HepG2 (cell line): ENCODE results near the gene LEMD2. TPM values are rescaled to one million over a fixed set of nuclear protein-coding genes. Genes with fewer than 3 reads are reported as not detected.
A peak's percentile ranks its signal among the peaks of the same experiment; 100 is the strongest.

Experiments
- AGO2 ChIP-seq: fragments of 200-400 bp; formaldehyde crosslinking; optimal IDR thresholded peaks from 2 replicates; pipeline ENCODE3; 2017; ENCODE audit warnings: mild to moderate bottlenecking, low read depth, low read length, moderate library complexity
- ATF7-NPFF ChIP-seq: sonication (generic); formaldehyde crosslinking; IDR thresholded peaks from 2 replicates; pipeline ENCODE4 v1.8.1; 2023; ENCODE audit warnings: mild to moderate bottlenecking, low read depth, missing genetic modification reagents, moderate library complexity
- ATM ChIP-seq: fragments of 450-650 bp; IDR thresholded peaks from 2 replicates; pipeline ENCODE4 v1.7.1; 2017; ENCODE audit warnings: mild to moderate bottlenecking, borderline replicate concordance
- DR1 ChIP-seq: sonication (generic); formaldehyde crosslinking; IDR thresholded peaks from 2 replicates; pipeline ENCODE4 v1.8.0; 2021; ENCODE audit warnings: mild to moderate bottlenecking, missing genetic modification reagents, inconsistent platforms
- FOXJ3 ChIP-seq: sonication (generic); formaldehyde crosslinking; IDR thresholded peaks from 2 replicates; pipeline ENCODE4 v1.4.0; 2020; ENCODE audit warnings: missing genetic modification reagents, mild to moderate bottlenecking, borderline replicate concordance
- GABPB1 ChIP-seq: IDR thresholded peaks from 2 replicates; pipeline ENCODE4 v1.6.1; 2016; ENCODE audit warnings: mild to moderate bottlenecking, missing genetic modification reagents, moderate library complexity, missing compliant biosample characterization
- GLMP ChIP-seq: sonication (generic); formaldehyde crosslinking; IDR thresholded peaks from 2 replicates; pipeline ENCODE4 v1.9.0; 2021; ENCODE audit warnings: missing genetic modification reagents, mild to moderate bottlenecking, borderline replicate concordance
- MBD4 ChIP-seq: IDR thresholded peaks from 2 replicates; pipeline ENCODE4 v1.6.1; 2012; ENCODE audit warnings: low read length, inconsistent platforms, borderline replicate concordance
- RELA ChIP-seq: sonication (generic); formaldehyde crosslinking; IDR thresholded peaks from 2 replicates; pipeline ENCODE4 v1.4.0; 2020; ENCODE audit warnings: missing genetic modification reagents
- SOX5 ChIP-seq: IDR thresholded peaks from 2 replicates; pipeline ENCODE4 v1.6.1; 2016; ENCODE audit warnings: borderline replicate concordance
- SOX6 ChIP-seq, 2 experiments: fragments of 450-650 bp in 1 of 2; sonication (generic) in 1 of 2; formaldehyde crosslinking in 1 of 2; IDR thresholded peaks; 2 replicates each; pipeline versions ENCODE4 v1.4.0 to v1.6.1; 2017 to 2020; ENCODE audit warnings: antibody characterized with exemption in 1 of 2, mild to moderate bottlenecking in 1 of 2, missing genetic modification reagents in 1 of 2
- SRSF1 ChIP-seq: fragments of 200-400 bp; formaldehyde crosslinking; optimal IDR thresholded peaks from 2 replicates; pipeline ENCODE3; 2017; ENCODE audit warnings: mild to moderate bottlenecking, low read depth, low read length, moderate library complexity
- TCF7L2 ChIP-seq: IDR thresholded peaks from 2 replicates; pipeline ENCODE4 v1.6.1; 2011; ENCODE audit warnings: mild to moderate bottlenecking, low read depth, low read length, moderate library complexity
- TGIF2 ChIP-seq: IDR thresholded peaks from 2 replicates; pipeline ENCODE4 v1.6.1; 2016; ENCODE audit warnings: control low read depth, missing compliant biosample characterization
- TSC22D2 ChIP-seq: sonication (generic); formaldehyde crosslinking; IDR thresholded peaks from 2 replicates; pipeline ENCODE4 v1.5.1; 2020; ENCODE audit warnings: missing genetic modification reagents, mild to moderate bottlenecking, borderline replicate concordance
- ZBTB3 ChIP-seq: sonication (generic); formaldehyde crosslinking; IDR thresholded peaks from 2 replicates; pipeline ENCODE4 v1.4.0; 2020; ENCODE audit warnings: low read depth, mild to moderate bottlenecking, moderate library complexity, missing genetic modification reagents, borderline replicate concordance
- ZNF121 ChIP-seq: sonication (generic); formaldehyde crosslinking; IDR thresholded peaks from 2 replicates; pipeline ENCODE4 v1.5.0; 2020; ENCODE audit warnings: mild to moderate bottlenecking, missing genetic modification reagents
- ZNF235 ChIP-seq: sonication (generic); formaldehyde crosslinking; IDR thresholded peaks from 2 replicates; pipeline ENCODE4 v1.8.1; 2023; ENCODE audit warnings: mild to moderate bottlenecking, missing genetic modification reagents, borderline replicate concordance
- ZNF337 ChIP-seq: sonication (generic); formaldehyde crosslinking; IDR thresholded peaks from 2 replicates; pipeline ENCODE4 v1.5.1; 2020; ENCODE audit warnings: missing genetic modification reagents, low read depth, mild to moderate bottlenecking, borderline replicate concordance
- ZNF563 ChIP-seq: sonication (generic); formaldehyde crosslinking; IDR thresholded peaks from 2 replicates; pipeline ENCODE4 v1.8.0; 2022; ENCODE audit warnings: mild to moderate bottlenecking, moderate library complexity, missing genetic modification reagents
- ZNF788 ChIP-seq: sonication (generic); formaldehyde crosslinking; IDR thresholded peaks from 2 replicates; pipeline ENCODE4 v1.5.0; 2020; ENCODE audit warnings: mild to moderate bottlenecking, missing genetic modification reagents, borderline replicate concordance
- ZSCAN29 ChIP-seq: sonication (generic); formaldehyde crosslinking; conservative IDR thresholded peaks from 2 replicates; pipeline ENCODE4 v1.4.0; 2020; ENCODE audit warnings: mild to moderate bottlenecking, missing genetic modification reagents
- polyA plus RNA-seq, 8 experiments: library from polyadenylated mRNA; depleted of rRNA in 3 of 8; stranded (reverse) in 7 of 8; unstranded in 1 of 8; fragments of >200 nt; fragmentation: Illumina TruSeq in 4 of 8; extraction: Trizol in 4 of 8; gene quantifications; 2 replicates each; pipeline versions ENCODE4 v1.2.1 to v1.2.3, GENCODE V29; 2011 to 2016; ENCODE audit warnings: low read depth in 4 of 8, missing spikeins in 1 of 8, mixed read lengths in 1 of 8; ENCODE audit not compliant: insufficient read depth in 1 of 8
- total RNA-seq, 5 experiments: library from RNA; depleted of rRNA; stranded (reverse); fragments of >200 nt; fragmentation: Illumina TruSeq; extraction: Trizol; gene quantifications; 2 replicates each; pipeline ENCODE4 v1.2.3, GENCODE V29; 2016; ENCODE audit warnings: low read depth in 1 of 5
- TF ChIP-seq, protein P1 (sequence below): sonication (generic); formaldehyde crosslinking; IDR thresholded peaks from 2 replicates; pipeline ENCODE4 v1.4.0; 2020; ENCODE audit warnings: missing genetic modification reagents
- TF ChIP-seq, protein P2 (sequence below): conservative IDR thresholded peaks from 2 replicates; pipeline ENCODE4 v1.6.1; 2018; ENCODE audit warnings: missing genetic modification reagents
- TF ChIP-seq, protein P3 (sequence below): sonication (generic); formaldehyde crosslinking; IDR thresholded peaks from 2 replicates; pipeline ENCODE4 v1.5.0; 2020; ENCODE audit warnings: missing genetic modification reagents, mild to moderate bottlenecking, borderline replicate concordance
- TF ChIP-seq, protein P4 (sequence below): sonication (generic); formaldehyde crosslinking; IDR thresholded peaks from 2 replicates; pipeline ENCODE4 v1.4.0; 2020; ENCODE audit warnings: mild to moderate bottlenecking, missing genetic modification reagents

LEMD2 gene
- total and polyA plus RNA-seq, 2 of the 13 experiments (the other 11 are each of a cell fraction or from before 2014, with no cell fraction given): 45.2 to 62.9 TPM

- TF ChIP-seq MBD4: no peak
- no peak for TF ChIP-seq DR1 (CRISPR knock-in tag)
- no peak for TF ChIP-seq SRSF1
- TF ChIP-seq, protein P1, sequence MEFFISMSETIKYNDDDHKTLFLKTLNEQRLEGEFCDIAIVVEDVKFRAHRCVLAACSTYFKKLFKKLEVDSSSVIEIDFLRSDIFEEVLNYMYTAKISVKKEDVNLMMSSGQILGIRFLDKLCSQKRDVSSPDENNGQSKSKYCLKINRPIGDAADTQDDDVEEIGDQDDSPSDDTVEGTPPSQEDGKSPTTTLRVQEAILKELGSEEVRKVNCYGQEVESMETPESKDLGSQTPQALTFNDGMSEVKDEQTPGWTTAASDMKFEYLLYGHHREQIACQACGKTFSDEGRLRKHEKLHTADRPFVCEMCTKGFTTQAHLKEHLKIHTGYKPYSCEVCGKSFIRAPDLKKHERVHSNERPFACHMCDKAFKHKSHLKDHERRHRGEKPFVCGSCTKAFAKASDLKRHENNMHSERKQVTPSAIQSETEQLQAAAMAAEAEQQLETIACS: peak; percentile 34; the same call in 1 of the 2 replicates
- TF ChIP-seq, protein P2, sequence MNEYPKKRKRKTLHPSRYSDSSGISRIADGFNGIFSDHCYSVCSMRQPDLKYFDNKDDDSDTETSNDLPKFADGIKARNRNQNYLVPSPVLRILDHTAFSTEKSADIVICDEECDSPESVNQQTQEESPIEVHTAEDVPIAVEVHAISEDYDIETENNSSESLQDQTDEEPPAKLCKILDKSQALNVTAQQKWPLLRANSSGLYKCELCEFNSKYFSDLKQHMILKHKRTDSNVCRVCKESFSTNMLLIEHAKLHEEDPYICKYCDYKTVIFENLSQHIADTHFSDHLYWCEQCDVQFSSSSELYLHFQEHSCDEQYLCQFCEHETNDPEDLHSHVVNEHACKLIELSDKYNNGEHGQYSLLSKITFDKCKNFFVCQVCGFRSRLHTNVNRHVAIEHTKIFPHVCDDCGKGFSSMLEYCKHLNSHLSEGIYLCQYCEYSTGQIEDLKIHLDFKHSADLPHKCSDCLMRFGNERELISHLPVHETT: peak; percentile 73; the same call in 1 of the 2 replicates
- TF ChIP-seq SOX5 (CRISPR knock-in tag): peak; percentile 49; the same call in 1 of the 2 replicates
- peak; percentile 98 for TF ChIP-seq TGIF2 (CRISPR knock-in tag)
- TF ChIP-seq FOXJ3 (CRISPR knock-in tag): no peak
- TF ChIP-seq SOX6 (IDR thresholded peaks at IDR 0.05): no peak
- no peak for TF ChIP-seq SOX6 (CRISPR knock-in tag; IDR thresholded peaks at IDR 0.05)
- no peak for TF ChIP-seq RELA
- no peak; the same call in 1 of the 2 replicates for TF ChIP-seq ZNF337 (CRISPR knock-in tag)
- TF ChIP-seq ZNF121: no peak
- TF ChIP-seq, protein P3, sequence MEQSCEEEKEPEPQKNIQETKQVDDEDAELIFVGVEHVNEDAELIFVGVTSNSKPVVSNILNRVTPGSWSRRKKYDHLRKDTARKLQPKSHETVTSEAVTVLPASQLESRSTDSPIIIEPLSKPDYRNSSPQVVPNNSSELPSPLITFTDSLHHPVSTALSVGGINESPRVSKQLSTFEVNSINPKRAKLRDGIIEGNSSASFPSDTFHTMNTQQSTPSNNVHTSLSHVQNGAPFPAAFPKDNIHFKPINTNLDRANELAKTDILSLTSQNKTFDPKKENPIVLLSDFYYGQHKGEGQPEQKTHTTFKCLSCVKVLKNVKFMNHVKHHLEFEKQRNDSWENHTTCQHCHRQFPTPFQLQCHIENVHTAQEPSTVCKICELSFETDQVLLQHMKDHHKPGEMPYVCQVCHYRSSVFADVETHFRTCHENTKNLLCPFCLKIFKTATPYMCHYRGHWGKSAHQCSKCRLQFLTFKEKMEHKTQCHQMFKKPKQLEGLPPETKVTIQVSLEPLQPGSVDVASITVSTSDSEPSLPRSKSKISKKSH: peak; percentile 85
- TF ChIP-seq ZNF563 (CRISPR knock-in tag): no peak; the same call in 1 of the 2 replicates
- TF ChIP-seq ZNF788 (CRISPR knock-in tag): no peak
- TF ChIP-seq, protein P4, sequence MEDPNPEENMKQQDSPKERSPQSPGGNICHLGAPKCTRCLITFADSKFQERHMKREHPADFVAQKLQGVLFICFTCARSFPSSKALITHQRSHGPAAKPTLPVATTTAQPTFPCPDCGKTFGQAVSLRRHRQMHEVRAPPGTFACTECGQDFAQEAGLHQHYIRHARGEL (CRISPR knock-in tag): no peak
- TF ChIP-seq GLMP (CRISPR knock-in tag): no peak
- peak; percentile 59 for TF ChIP-seq GABPB1
- peak; percentile 85; the same call in 1 of the 2 replicates for TF ChIP-seq ZNF235 (CRISPR knock-in tag)
- peak; percentile 83 for TF ChIP-seq ATF7-NPFF (CRISPR knock-in tag)
- TF ChIP-seq ZSCAN29: 0 out of 2 replicates have a peak, but pooled peaks have one; percentile 56
- TF ChIP-seq TCF7L2: no peak
- TF ChIP-seq ZBTB3: peak; percentile 80; the same call in 1 of the 2 replicates
- TF ChIP-seq TSC22D2: peak; percentile 99
- TF ChIP-seq AGO2: no peak
- TF ChIP-seq ATM: no peak
These were observed 23.7 kb upstream of the LEMD2 start (continued) for GRCh38 chr6:33812669-33813068.
